Measurements from ENCODE around the gene SPEM2. TPM values are rescaled to one million over a fixed set of nuclear protein-coding genes. Genes with fewer than 3 reads are reported as not detected.

Gene SPEM2
- not detected in 2 replicates for polyA plus RNA-seq (2011; rRNA removed)
- not detected in 2 replicates for polyA minus RNA-seq (2011; rRNA and poly(A)+ RNA removed)

DNA sequence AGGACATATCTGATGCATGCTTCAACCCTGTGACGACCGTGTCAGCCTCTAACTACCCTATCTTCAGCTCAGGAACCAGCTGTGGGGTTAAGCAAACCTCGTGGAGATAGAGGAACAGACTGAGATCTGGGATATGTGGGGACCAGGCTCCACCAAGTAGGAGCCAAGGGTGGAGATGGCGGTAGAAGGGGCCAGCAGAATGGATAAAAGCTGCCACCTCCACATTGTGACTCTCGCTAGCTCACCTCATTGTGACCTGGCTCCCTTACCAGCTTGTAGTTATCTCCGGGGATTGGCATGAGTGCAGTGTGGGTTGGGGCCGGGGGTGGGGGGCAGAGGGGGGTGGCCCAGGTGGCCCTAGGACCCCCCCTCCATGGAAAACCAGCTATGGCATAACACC, at the start of gene SPEM2:
SPEM2 (plus strand) TSS at position 301 of the 400 bp plus-strand sequence; CDS start at position 374, 73 bp downstream.
- Histone ChIP-seq H3K27ac (ENCODE audit: low read depth, low read length) (no peak within 1 kb of the TSS), H3K9me3 (ENCODE audit: control insufficient read depth, insufficient read depth, low read length) (peaks cover 11% of the 10 kb centered on the region; the same call in 1 of the 2 replicates), H3K4me3 (ENCODE audit: low read depth, low read length) (no peak within 1 kb of the TSS), H3K27me3 (ENCODE audit: control insufficient read depth, insufficient read depth, low read length) (peaks cover 3% of the 10 kb centered on the region)
- ChIA-PET POLR2A (interaction anchor here (1.1 kb wide), 1 partner anchor 21 kb away, joined by 4 read pairs; the partner anchor contains the start of gene TMEM256), CTCF (interaction anchor here (1.1 to 1.6 kb wide), 2 partner anchors 12 to 135 kb away, joined by 3 read pairs; no protein-coding TSS in a partner anchor)
- no peak for DNase-seq (ENCODE audit: low read depth, low spot score)
- TF ChIP-seq, protein P1, sequence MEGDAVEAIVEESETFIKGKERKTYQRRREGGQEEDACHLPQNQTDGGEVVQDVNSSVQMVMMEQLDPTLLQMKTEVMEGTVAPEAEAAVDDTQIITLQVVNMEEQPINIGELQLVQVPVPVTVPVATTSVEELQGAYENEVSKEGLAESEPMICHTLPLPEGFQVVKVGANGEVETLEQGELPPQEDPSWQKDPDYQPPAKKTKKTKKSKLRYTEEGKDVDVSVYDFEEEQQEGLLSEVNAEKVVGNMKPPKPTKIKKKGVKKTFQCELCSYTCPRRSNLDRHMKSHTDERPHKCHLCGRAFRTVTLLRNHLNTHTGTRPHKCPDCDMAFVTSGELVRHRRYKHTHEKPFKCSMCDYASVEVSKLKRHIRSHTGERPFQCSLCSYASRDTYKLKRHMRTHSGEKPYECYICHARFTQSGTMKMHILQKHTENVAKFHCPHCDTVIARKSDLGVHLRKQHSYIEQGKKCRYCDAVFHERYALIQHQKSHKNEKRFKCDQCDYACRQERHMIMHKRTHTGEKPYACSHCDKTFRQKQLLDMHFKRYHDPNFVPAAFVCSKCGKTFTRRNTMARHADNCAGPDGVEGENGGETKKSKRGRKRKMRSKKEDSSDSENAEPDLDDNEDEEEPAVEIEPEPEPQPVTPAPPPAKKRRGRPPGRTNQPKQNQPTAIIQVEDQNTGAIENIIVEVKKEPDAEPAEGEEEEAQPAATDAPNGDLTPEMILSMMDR (IDR thresholded peaks at IDR 0.05; ENCODE audit: low read depth, low read length): no peak

DNA sequence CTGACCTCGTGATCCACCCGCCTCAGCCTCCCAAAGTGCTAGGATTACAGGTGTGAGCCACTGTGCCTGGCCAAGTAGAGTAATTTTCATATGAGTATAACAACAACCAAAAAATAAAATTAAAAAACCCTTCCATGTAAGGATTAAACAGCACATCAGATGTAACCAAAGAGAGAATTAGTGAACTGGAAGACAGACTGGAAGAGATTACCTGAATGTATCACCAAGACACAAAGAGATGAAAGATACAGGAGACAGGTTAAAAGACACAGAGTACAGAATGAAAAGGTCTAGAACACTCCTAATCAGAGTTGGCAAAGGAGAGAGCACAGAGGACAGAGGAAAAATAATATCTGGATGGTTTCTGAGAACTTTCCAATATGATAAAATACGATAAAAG, 46.3 kb upstream of the SPEM2 start:
- CTCF ChIA-PET: no interaction called here
- H3K9me3 ChIP-seq (ENCODE audit: control insufficient read depth, insufficient read depth, low read length): peaks cover 8% of the 10 kb centered on the region
- no peak overlapping the region for H3K27ac ChIP-seq (ENCODE audit: low read depth, low read length)
- POLR2A ChIA-PET: no interaction called here
- TF ChIP-seq, protein P1 (IDR thresholded peaks at IDR 0.05; ENCODE audit: low read depth, low read length): no peak
- no peak overlapping the region for H3K4me3 ChIP-seq (ENCODE audit: low read depth, low read length)
- DNase-seq (ENCODE audit: low read depth, low spot score): no peak
- peaks cover 37% of the 10 kb centered on the region for H3K27me3 ChIP-seq (ENCODE audit: control insufficient read depth, insufficient read depth, low read length)

DNA sequence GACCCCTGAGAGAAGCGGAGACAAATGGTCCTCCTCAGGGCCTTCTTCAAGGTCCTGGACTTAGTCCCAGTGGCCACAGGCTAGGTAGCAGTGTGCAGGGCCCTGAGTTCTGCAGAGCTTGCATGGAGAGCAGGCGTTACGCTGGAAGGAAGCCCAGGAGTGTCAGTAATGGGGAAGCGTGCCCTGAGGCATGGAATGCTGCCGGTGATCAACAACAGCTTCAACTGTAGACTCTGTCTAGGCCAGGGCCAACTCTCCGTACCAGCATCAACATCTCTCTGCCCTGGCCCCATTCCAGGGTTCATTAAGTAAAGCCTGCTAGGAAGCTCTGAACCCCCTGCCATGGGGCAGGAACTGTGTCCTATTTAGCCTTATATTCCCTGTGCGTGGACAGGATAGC, 45.1 kb upstream of the SPEM2 start:
- CTCF ChIA-PET: interaction anchor here (1.1 kb wide), 1 partner anchor 180 kb away, joined by 3 read pairs; no protein-coding TSS in a partner anchor
- H3K4me3 ChIP-seq (ENCODE audit: low read depth, low read length): no peak overlapping the region
- POLR2A ChIA-PET: interaction anchor here (0.6 to 0.8 kb wide), 3 partner anchors 14 to 53 kb away, joined by 3 to 7 read pairs (median 3); partner anchors contain the start of genes PLSCR3 and TMEM256

DNA sequence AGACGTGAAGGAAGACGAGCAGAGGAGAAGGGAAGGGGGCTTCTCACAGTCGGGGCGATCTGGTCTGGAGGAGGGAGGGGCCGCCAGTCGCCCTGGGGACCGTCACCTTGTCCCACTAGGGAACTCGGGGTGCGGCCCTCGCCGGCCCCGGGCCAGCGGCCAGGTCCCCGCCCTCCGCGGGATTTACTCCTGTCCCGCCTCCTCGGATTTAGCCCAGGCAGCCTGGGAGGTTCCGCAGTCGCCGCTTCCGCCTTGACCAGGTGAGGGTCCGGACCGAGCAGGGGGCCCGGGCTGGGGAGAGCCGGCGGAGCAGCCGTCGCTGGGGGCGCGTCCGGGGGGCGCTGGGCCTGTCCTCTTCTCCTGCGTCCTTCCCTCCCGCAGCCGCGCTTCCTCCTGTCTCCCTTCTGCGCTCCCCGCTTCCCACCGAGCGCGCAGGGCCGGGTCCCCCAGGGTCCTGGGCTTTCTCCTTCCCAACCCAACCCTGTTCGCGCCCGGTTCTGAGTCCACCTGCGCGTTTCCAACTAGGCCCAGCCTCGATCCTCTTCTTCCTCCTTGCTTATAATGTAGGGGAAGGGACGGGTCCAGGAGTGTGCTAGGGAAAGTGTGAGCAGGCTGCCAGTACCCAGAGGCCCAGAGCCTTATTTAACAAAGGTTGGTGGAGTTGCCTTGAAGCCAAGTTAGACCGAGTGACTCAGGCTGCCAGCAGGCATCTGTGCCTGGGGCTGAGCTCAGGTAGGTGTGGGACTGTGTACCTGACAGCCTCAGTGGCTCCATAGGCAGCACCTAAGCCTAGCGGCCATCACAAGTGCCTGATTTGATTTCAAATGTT, 44.3 kb upstream of the SPEM2 start, which contains the start of gene TNK1:
TNK1 (plus strand) TSS at position 235 of the 829 bp plus-strand sequence. CDS start 1,838 bp downstream, outside the sequence.
- ChIA-PET CTCF (interaction anchor here (1.1 kb wide), 1 partner anchor 179 kb away, joined by 3 read pairs; no protein-coding TSS in a partner anchor), POLR2A (interaction anchor here (0.8 kb wide), 1 partner anchor 13 kb away, joined by 3 read pairs; the partner anchor contains the start of gene PLSCR3)
- H3K4me3 ChIP-seq (ENCODE audit: low read depth, low read length): peak within 1 kb of the TSS; percentile 22

More for the DNA sequence above, 45.1 kb upstream of the SPEM2 start:
- TF ChIP-seq, protein P1 (IDR thresholded peaks at IDR 0.05; ENCODE audit: low read depth, low read length): no peak
- no peak overlapping the region for H3K27ac ChIP-seq (ENCODE audit: low read depth, low read length)
- no peak for DNase-seq (ENCODE audit: low read depth, low spot score)
- peaks cover 37% of the 10 kb centered on the region for H3K27me3 ChIP-seq (ENCODE audit: control insufficient read depth, insufficient read depth, low read length)
- H3K9me3 ChIP-seq (ENCODE audit: control insufficient read depth, insufficient read depth, low read length): peaks cover 8% of the 10 kb centered on the region

More for the DNA sequence above, 44.3 kb upstream of the SPEM2 start, which contains the start of gene TNK1:
- TF ChIP-seq, protein P1 (IDR thresholded peaks at IDR 0.05; ENCODE audit: low read depth, low read length): no peak
- H3K27ac ChIP-seq (ENCODE audit: low read depth, low read length): no peak within 1 kb of the TSS
- H3K27me3 ChIP-seq (ENCODE audit: control insufficient read depth, insufficient read depth, low read length): peaks cover 37% of the 10 kb centered on the region
- H3K9me3 ChIP-seq (ENCODE audit: control insufficient read depth, insufficient read depth, low read length): peaks cover 8% of the 10 kb centered on the region
- DNase-seq (ENCODE audit: low read depth, low spot score): no peak

Measured in AG04450 (cell line).